Measurements from ENCODE around the gene SIRT2.

DNA sequence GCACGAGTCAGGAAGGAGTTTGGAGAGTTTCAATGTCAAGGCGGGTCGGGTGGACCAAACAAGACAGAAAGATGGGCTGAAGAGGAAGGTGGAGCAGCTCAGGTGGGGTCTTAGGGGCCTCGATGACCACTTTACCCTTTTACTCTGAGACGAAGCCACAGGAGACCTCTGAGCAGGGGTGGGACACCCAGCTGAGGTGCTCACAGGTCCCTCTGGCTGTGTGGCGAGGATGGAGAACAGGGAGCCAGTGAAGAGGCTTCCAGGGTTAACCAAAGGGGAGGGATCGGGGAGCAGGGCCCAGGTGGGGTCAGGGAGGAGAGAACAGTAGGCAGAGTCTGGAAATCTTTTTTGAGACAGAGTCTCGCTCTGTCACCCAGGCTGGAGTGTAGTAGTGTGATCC is 14.5 kb upstream of the SIRT2 start:
- TF ChIP-seq CTCF (IDR thresholded peaks at IDR 0.05; ENCODE audit: poor library complexity, severe bottlenecking) (no peak), RAD21 (conservative IDR thresholded peaks at IDR 0.05) (no peak), POLR2AphosphoS5 (IDR thresholded peaks at IDR 0.05) (no peak)
- TF ChIP-seq, protein P1, sequence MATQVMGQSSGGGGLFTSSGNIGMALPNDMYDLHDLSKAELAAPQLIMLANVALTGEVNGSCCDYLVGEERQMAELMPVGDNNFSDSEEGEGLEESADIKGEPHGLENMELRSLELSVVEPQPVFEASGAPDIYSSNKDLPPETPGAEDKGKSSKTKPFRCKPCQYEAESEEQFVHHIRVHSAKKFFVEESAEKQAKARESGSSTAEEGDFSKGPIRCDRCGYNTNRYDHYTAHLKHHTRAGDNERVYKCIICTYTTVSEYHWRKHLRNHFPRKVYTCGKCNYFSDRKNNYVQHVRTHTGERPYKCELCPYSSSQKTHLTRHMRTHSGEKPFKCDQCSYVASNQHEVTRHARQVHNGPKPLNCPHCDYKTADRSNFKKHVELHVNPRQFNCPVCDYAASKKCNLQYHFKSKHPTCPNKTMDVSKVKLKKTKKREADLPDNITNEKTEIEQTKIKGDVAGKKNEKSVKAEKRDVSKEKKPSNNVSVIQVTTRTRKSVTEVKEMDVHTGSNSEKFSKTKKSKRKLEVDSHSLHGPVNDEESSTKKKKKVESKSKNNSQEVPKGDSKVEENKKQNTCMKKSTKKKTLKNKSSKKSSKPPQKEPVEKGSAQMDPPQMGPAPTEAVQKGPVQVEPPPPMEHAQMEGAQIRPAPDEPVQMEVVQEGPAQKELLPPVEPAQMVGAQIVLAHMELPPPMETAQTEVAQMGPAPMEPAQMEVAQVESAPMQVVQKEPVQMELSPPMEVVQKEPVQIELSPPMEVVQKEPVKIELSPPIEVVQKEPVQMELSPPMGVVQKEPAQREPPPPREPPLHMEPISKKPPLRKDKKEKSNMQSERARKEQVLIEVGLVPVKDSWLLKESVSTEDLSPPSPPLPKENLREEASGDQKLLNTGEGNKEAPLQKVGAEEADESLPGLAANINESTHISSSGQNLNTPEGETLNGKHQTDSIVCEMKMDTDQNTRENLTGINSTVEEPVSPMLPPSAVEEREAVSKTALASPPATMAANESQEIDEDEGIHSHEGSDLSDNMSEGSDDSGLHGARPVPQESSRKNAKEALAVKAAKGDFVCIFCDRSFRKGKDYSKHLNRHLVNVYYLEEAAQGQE (IDR thresholded peaks at IDR 0.05; ENCODE audit: borderline replicate concordance) = no peak
